Mammary epithelial cell (primary cell): Measurements from ENCODE around the gene PODXL2.

Source experiments
- EZH2 ChIP-seq: IDR thresholded peaks from 2 replicates; pipeline ENCODE4 v1.6.1; 2012; ENCODE audit warnings: low read length, inconsistent platforms, borderline replicate concordance
- TF ChIP-seq, protein P1 (sequence below), 2 donors: IDR thresholded peaks in 1 of 2; conservative IDR thresholded peaks in 1 of 2; 2 replicates each; pipeline ENCODE4 v1.5.1; 2011 to 2012; ENCODE audit warnings: inconsistent platforms in 2 of 2, low read length in 2 of 2, mild to moderate bottlenecking in 2 of 2, control low read depth in 1 of 2, low read depth in 1 of 2; ENCODE audit not compliant: insufficient read depth in 1 of 2; ENCODE audit errors: extremely low read depth in 1 of 2

DNA sequence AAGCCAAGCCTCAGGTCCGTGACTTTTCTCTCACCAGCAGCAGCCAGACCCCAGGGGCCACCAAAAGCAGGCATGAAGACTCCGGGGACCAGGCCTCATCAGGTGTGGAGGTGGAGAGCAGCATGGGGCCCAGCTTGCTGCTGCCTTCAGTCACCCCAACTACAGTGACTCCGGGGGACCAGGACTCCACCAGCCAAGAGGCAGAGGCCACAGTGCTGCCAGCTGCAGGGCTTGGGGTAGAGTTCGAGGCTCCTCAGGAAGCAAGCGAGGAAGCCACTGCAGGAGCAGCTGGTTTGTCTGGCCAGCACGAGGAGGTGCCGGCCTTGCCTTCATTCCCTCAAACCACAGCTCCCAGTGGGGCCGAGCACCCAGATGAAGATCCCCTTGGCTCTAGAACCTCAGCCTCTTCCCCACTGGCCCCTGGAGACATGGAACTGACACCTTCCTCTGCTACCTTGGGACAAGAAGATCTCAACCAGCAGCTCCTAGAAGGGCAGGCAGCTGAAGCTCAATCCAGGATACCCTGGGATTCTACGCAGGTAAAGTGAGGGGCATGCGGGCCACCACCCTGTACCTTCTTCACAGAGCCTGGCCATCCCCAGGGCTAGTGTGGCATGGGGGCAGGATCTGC lies 31.8 kb downstream of the PODXL2 start:
- TF ChIP-seq EZH2 = no peak
- TF ChIP-seq, protein P1, sequence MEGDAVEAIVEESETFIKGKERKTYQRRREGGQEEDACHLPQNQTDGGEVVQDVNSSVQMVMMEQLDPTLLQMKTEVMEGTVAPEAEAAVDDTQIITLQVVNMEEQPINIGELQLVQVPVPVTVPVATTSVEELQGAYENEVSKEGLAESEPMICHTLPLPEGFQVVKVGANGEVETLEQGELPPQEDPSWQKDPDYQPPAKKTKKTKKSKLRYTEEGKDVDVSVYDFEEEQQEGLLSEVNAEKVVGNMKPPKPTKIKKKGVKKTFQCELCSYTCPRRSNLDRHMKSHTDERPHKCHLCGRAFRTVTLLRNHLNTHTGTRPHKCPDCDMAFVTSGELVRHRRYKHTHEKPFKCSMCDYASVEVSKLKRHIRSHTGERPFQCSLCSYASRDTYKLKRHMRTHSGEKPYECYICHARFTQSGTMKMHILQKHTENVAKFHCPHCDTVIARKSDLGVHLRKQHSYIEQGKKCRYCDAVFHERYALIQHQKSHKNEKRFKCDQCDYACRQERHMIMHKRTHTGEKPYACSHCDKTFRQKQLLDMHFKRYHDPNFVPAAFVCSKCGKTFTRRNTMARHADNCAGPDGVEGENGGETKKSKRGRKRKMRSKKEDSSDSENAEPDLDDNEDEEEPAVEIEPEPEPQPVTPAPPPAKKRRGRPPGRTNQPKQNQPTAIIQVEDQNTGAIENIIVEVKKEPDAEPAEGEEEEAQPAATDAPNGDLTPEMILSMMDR (conservative IDR thresholded peaks at IDR 0.05 in 1 of 2, IDR thresholded peaks at IDR 0.05 in 1 of 2; ENCODE audit: extremely low read depth in 1 of 2, insufficient read depth in 1 of 2, low read depth in 1 of 2, low read length in 2 of 2) = no peak
